Cardiac fibroblast (primary cell): ENCODE results near the gene ATAD2B.

Source experiments
- DNase-seq, 2 donors: peaks; one replicate each; pipeline versions ENCODE4 v3.0.0 to v3.0.0-alpha.2; 2010; ENCODE audit warnings: low read depth in 2 of 2
- H3K4me3 ChIP-seq, 2 donors: replicated peaks in 1 of 2; 1 replicate in 1 of 2; 2 replicates in 1 of 2; pipeline ENCODE4 v1.5.1; 2011; ENCODE audit warnings: low read depth in 2 of 2, low read length in 2 of 2, mild to moderate bottlenecking in 2 of 2, moderate library complexity in 1 of 2
- CTCF ChIP-seq: IDR thresholded peaks from one replicate; pipeline ENCODE4 v1.5.1; 2011; ENCODE audit warnings: low read depth, mild to moderate bottlenecking, low read length, inconsistent platforms

Gene ATAD2B

GRCh38 chr2:23900541-23901322 is 26.2 kb downstream of the ATAD2B start:
- no peak for TF ChIP-seq CTCF
- peak overlapping the region in 1 of 2 donors; percentile 1 for H3K4me3 ChIP-seq
- peak; percentile 77 to 91 for DNase-seq

GRCh38 chr2:23900133-23900532 is 26.8 kb downstream of the ATAD2B start:
- no peak for TF ChIP-seq CTCF
- H3K4me3 ChIP-seq: no peak overlapping the region
- DNase-seq: no peak

GRCh38 chr2:23871206-23871605 is 55.7 kb downstream of the ATAD2B start:
- no peak for TF ChIP-seq CTCF
- H3K4me3 ChIP-seq: no peak overlapping the region
- DNase-seq: no peak

- no peak overlapping the region for H3K4me3 ChIP-seq
- TF ChIP-seq CTCF: no peak
- DNase-seq: no peak
Observed at GRCh38 chr2:23867449-23867848, 59.5 kb downstream of the ATAD2B start.

GRCh38 chr2:23862716-23863426 is 64.1 kb downstream of the ATAD2B start:
- H3K4me3 ChIP-seq: no peak overlapping the region
- DNase-seq: no peak
- TF ChIP-seq CTCF: no peak

- DNase-seq: no peak
- H3K4me3 ChIP-seq: no peak overlapping the region
- no peak for TF ChIP-seq CTCF
Observed at GRCh38 chr2:23861952-23862351, 65.0 kb downstream of the ATAD2B start.
